Stimulated activated CD8-positive, alpha-beta memory T cell treated with anti-CD3 and anti-CD28 coated beads, Interleukin-12 subunit alpha, Interleukin-12 subunit beta, amount 100 ng/mL, for 4 hours (primary cell): Measurements from ENCODE around the gene GPR183.

Experiments used
- DNase-seq: peaks from one replicate; pipeline ENCODE4 v3.0.0-alpha.2; 2020; ENCODE audit warnings: low read depth

Gene GPR183

DNA sequence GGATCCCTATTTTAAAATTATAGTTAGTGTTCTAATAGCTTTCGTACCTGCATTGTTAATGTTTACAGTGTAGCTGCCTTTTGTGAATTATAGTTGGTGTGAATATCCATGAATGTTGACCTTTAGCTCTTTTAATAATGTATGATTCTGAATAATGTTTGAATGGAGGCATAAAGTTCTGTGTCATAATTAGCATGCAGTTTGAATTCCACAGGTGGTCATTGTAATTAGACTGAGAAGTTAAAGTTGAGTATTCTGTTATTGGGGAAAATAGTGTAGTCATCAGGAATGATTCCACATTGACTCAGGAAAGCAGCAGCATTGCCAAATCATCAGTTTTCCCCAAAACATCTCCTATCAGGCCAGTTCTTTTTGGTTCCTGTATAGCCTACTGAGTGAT lies 61.1 kb downstream of the GPR183 start:
- DNase-seq: no peak
